OCI-LY1 (cell line): ENCODE results near the gene CMTM5.

Experiments used
- EZH2 ChIP-seq: fragments of 200-600 bp; sonication (generic), shearing (Covaris generic); IDR thresholded peaks from 2 replicates; pipeline ENCODE4 v1.8.0; 2017; ENCODE audit warnings: borderline replicate concordance, mixed run types, mild to moderate bottlenecking, antibody characterized with exemption, low read length, moderate library complexity, mixed read lengths
- TF ChIP-seq, protein P1 (sequence below): fragments of 200-600 bp; sonication (generic), shearing (Covaris generic); IDR thresholded peaks from 2 replicates; pipeline ENCODE4 v1.5.1; 2017; ENCODE audit warnings: mild to moderate bottlenecking, antibody characterized with exemption, low read length, moderate library complexity, mixed read lengths

DNA sequence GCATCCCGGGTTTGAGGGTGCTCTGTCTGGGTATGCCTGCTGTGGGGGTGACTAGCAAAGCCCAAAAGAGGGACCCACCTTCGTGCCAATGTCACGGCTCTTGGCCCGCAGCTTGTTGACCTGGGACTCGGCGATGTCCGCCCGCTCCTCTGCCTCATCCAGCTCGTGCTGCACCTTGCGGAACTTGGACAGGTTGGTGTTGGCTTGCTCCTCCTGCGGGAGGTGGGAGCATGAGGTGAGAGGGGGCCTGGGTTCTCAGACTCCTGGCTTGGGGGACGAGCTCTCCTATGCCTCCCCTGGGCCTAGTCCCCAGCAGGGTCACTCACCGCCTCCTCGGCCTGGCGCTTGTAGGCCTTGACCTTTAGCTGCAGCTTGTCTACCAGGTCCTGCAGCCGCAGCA, 36.8 kb downstream of the CMTM5 start:
- TF ChIP-seq, protein P1, sequence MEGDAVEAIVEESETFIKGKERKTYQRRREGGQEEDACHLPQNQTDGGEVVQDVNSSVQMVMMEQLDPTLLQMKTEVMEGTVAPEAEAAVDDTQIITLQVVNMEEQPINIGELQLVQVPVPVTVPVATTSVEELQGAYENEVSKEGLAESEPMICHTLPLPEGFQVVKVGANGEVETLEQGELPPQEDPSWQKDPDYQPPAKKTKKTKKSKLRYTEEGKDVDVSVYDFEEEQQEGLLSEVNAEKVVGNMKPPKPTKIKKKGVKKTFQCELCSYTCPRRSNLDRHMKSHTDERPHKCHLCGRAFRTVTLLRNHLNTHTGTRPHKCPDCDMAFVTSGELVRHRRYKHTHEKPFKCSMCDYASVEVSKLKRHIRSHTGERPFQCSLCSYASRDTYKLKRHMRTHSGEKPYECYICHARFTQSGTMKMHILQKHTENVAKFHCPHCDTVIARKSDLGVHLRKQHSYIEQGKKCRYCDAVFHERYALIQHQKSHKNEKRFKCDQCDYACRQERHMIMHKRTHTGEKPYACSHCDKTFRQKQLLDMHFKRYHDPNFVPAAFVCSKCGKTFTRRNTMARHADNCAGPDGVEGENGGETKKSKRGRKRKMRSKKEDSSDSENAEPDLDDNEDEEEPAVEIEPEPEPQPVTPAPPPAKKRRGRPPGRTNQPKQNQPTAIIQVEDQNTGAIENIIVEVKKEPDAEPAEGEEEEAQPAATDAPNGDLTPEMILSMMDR, result no peak
- no peak for TF ChIP-seq EZH2
